GM23338 (cell line): ENCODE measurements around the gene UNK.

Source experiments
- CREB1 ChIP-seq: fragments of 250-450 bp; sonication (Bioruptor Pico); IDR thresholded peaks from 2 replicates; pipeline ENCODE4 v1.5.0; 2020; ENCODE audit warnings: low read depth, mild to moderate bottlenecking, moderate library complexity
- CTCF ChIP-seq, 2 experiments: fragments of 200-600 bp in 1 of 2; sonication (generic) in 1 of 2; conservative IDR thresholded peaks; 2 replicates each; pipeline versions ENCODE4 v1.5.1 to v1.6.1; 2016 to 2017; ENCODE audit warnings: antibody characterized with exemption in 2 of 2, low read depth in 2 of 2, mild to moderate bottlenecking in 2 of 2, moderate library complexity in 1 of 2
- EZH2 ChIP-seq: fragments of 200-600 bp; sonication (generic); IDR thresholded peaks from one replicate; pipeline ENCODE4 v1.8.0; 2017; ENCODE audit warnings: antibody characterized with exemption, mild to moderate bottlenecking, low read depth; ENCODE audit not compliant: unreplicated experiment
- EZH2phosphoT487 ChIP-seq: fragments of 200-600 bp; sonication (generic); IDR thresholded peaks from one replicate; pipeline ENCODE4 v1.8.1; 2018; ENCODE audit warnings: antibody characterized with exemption; ENCODE audit not compliant: unreplicated experiment
- JUNB ChIP-seq: IDR thresholded peaks from one replicate; pipeline ENCODE4 v1.6.1; 2016; ENCODE audit warnings: antibody characterized with exemption; ENCODE audit not compliant: unreplicated experiment
- NANOG ChIP-seq: IDR thresholded peaks from 2 replicates; pipeline ENCODE4 v1.6.1; 2016; ENCODE audit warnings: antibody characterized with exemption, borderline replicate concordance
- POLR2AphosphoS5 ChIP-seq: IDR thresholded peaks from 2 replicates; pipeline ENCODE4 v1.6.1; 2016; ENCODE audit warnings: antibody characterized with exemption, low read depth
- REST ChIP-seq: IDR thresholded peaks from one replicate; pipeline ENCODE4 v1.6.1; 2018; ENCODE audit warnings: antibody characterized with exemption; ENCODE audit not compliant: unreplicated experiment
- ZNF331 ChIP-seq: fragments of 250-450 bp; sonication (Bioruptor Pico); IDR thresholded peaks from 2 replicates; pipeline ENCODE4 v1.5.0; 2020; ENCODE audit warnings: low read depth, mild to moderate bottlenecking, moderate library complexity

- no peak for TF ChIP-seq REST
- TF ChIP-seq CTCF (conservative IDR thresholded peaks at IDR 0.05; ENCODE audit: low read depth in 2 of 2): no peak
- no peak for TF ChIP-seq EZH2
- no peak for TF ChIP-seq NANOG
- TF ChIP-seq EZH2phosphoT487: no peak
- no peak for TF ChIP-seq POLR2AphosphoS5
- no peak for TF ChIP-seq JUNB
- TF ChIP-seq ZNF331: no peak
- no peak for TF ChIP-seq CREB1 (CRISPR knock-in tag)
Observed at GRCh38 chr17:75763269-75763607, 21.4 kb upstream of the UNK start.
